NOMO-1 treated with dmso at 0.1 percent for 144 hours (cell line): ENCODE data around the gene JDP2.

Experiments used
- DNase-seq: peaks from one replicate; lab custom pipeline; 2025; ENCODE audit not compliant: unreplicated experiment; lab: John Stamatoyannopoulos, UW

JDP2 gene

DNA sequence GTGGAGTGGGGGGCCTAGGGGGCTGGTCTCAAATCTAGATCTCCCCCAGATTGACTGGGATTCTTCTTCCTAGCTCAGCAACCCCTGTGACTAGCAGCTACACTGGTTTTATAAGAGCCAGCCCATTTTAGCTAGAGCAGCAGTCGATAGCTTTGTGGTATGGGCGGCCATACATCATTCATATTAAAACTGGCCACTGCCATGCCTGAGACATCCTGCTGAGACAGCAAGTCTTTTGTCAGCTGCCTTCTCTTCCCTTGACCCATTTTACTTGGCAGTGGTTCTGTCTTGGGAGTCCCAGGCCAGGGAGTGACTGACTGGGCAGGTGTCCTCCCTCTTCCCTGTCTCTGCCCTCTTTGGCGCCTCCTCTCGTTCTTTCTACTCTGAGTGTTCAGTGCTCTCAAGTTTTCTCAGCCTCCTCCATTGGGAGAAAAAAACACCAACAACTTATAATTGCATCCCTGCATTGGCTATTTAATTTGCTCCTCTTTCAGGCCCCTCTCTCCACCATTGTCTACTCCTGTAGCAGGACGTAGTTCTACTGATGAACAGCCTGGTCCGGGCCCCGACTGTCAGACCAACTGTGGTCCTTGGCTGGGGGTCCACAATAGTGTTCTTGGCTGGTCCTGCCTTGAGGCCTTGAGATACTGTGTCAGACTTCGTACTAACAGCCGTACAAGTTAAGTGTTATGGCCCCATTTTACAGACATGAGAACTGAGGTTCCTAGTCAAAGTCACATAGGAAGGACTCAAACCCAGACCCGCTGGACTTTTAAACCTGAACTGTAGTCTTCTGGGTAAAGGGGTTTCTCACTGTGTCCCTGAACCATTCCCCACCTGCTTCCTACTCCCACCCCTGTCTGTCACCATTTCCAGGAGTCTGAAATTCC, 18.3 kb upstream of the JDP2 start:
- no peak for DNase-seq

- no peak for DNase-seq
Observed at GRCh38 chr14:75411214-75411540, 16.6 kb upstream of the JDP2 start.

- no peak for DNase-seq
Observed at GRCh38 chr14:75413013-75413412, 14.8 kb upstream of the JDP2 start.

- no peak for DNase-seq
Observed at GRCh38 chr14:75417674-75418073, 10.1 kb upstream of the JDP2 start.

DNA sequence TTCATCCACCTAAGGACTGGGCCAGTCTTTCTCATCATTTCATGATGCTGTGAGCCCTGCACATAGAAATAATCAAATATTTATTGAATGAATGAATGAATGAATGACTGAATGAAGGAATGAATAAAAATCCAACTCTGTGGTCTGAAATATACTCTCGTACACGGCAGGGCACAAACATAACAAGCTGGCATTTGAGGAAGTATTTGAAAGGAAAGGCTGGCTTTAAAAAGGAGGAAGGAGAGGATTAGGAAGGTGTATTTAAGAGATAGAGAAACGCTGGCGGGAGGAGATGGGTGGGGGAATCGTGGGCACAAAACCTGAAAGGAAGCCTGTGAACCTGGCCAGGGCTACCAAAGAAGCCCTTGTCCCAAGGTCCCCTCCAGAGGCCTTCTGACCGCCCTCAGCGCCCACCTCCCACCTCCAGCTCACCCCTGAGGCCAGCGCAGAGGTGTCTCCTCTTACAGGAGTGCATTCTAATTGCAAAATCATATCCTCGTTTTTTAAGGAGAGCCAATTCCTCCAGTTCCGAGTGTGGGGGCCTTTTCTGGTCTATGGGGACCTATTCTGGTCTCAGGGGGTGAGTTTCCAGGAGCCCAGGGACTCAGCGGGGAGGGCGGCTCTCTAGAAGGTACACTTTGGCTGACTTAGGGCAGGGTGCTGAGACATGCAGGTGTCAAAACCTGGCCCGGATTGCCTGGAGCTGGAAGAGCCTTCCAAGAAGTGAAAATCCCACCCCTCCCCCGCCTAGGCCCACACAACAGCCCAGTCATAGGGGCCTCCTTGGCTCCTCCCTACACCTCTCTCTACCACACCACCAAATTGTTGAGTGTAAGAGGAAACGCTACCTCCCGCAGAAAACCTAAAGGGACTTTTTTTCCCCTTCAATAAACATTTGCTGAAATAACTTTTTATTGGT, 8.7 kb upstream of the JDP2 start:
- peak; percentile 43 for DNase-seq

- DNase-seq, result peak; percentile 24
Observed at GRCh38 chr14:75422169-75422568, 5.7 kb upstream of the JDP2 start.

DNA sequence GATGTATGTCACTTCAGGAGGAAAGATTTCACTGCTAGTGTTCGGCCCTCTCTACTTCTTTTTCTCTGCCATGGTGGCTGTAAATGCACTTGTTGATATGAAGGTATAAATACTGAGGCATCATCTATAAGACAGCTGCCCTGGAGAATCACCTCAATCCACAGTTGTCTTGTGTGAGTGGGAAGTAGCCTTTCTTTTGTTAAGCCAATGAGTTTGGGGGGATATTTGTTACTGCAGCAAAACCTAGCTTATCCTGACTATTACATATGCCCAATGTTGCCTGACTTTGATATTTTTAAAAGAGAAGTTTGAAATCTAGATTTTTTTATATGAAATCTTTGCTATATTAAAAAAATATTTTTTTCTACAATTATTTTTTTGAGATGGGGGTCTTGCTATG, 3.3 kb upstream of the JDP2 start:
- DNase-seq, result no peak

GRCh38 chr14:75425446-75425845, 2.4 kb upstream of the JDP2 start:
- no peak for DNase-seq

DNA sequence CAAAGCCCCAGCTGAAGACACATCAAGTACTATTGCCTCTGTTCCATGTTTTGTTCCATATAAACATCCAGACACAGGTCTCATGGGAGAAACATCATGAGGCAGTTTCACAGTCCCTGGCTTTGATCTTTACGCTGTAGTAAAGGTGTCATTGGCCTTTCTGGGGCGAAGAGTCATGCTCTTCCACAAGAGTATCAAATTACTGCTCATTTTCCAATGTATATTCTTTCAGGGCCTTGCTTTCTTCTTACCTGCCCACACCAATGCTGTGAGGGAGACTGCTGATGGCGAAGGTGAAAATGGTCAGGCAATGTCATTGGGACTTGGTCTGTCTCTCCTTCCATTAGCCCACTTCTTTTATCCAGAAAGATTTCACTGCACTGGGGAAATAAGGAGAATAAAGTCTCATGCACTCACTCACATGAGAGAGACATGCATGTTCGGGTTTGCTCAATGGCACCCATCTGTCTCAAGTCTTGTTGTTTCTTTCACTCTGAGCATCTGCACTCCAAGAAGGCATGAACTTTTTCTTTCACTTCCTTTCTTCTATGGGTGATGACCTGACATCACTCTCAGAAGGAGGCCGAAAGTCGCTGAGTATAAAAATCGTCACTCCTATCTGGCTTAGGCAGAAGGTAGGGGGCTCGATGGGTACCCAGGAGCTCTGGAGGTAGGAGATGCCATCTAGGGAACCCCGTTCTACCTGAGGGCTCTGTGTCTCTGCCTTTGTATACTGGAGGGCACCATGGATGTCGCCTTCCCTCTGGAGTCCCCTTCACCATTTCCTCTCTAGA, 1.3 kb upstream of the JDP2 start:
- DNase-seq, result peak; percentile 44

GRCh38 chr14:75427126-75427481, 718 bp upstream of the JDP2 start:
- no peak for DNase-seq

DNA sequence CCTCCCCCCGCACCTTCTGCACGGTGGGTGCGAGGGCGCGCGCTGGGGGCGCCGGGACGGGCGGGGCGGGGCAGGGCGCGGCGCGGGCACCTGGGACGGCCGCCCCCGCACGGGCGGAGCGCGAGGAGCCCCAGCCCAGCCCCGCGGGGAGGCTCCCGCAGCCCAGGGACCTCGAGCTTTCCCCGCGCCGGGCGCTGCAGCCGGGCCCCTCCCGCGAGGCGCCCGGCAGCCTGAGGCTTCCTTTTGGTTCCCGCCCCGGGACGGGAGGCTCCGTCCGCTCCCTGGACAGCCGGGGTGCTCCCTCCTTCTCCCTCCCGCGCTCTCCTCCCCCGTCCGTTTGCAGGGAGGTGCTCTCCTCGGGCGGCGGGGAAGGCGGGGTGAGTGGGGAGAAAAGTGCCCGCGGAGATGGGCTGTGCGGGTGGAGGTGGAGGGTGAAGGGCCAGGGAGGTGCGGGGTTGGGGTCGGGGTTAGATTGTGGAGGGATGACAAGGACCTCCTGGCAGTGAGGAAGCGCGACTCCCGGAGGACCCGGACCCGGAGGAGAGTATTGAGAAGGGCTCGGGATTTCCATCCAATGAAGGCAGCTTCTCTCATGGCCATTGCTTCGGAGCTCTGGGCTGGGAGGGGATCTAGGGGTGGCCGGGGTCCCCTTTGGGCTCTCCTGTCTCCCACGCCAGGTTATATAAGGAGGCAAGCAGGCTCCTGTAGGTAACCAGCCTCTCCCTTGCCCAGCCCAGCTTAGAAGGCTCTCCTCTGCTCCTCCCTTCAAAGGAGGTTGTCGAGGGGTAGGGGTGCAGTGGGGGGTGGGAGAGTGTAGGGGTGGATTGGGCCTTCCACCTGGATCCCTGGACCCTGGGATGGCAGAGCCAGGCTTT, 645 bp downstream of the JDP2 start:
- DNase-seq, result no peak

- DNase-seq, result no peak
Observed at GRCh38 chr14:75429562-75429961, 1.7 kb downstream of the JDP2 start.

GRCh38 chr14:75430116-75430515, 2.3 kb downstream of the JDP2 start:
- DNase-seq, result no peak

DNA sequence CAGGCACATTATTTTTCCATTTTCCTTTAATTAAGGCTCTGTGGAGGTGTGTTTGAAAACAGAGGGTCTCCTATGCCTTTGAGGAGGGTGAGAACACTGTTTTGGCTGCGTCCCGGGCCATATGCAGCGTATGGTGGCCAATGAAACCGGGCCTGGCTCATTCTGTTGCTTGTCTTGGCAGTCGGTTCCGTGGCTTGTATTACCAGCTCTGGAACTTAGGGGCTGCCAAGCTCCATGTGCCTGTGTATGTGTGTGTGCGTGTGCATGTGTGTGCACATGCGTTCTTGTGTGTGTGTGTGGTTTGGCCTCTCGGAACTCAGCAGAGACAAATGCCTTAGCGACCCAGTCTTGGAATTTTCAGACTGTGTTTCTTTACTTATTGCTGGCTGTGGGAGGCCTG, 2.7 kb downstream of the JDP2 start:
- no peak for DNase-seq

DNA sequence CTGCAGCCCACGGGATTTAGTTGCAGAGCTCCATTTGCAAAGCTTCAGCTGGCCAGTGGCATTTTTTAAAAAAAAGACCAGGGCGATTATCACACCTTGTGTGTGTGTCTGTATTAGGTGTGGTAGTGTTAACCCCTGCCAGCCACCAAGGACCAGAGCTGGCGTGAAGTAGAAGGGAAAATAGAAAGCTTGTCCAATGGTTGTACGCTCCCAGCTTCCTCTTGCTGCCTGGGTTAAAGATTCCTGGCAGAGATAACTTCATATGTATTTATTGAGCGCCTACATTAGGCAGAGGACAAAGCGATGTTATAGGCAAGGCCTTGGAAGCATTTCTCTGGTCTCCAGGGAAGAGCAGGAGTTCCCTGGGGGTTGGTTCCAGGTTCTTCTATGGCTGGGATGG, 3.2 kb downstream of the JDP2 start:
- DNase-seq, result no peak

GRCh38 chr14:75431827-75432226, 4.0 kb downstream of the JDP2 start:
- DNase-seq, result no peak

- DNase-seq, result no peak
Observed at GRCh38 chr14:75432411-75432810, 4.6 kb downstream of the JDP2 start.

GRCh38 chr14:75433631-75434071, 5.8 kb downstream of the JDP2 start:
- no peak for DNase-seq

- DNase-seq, result no peak
Observed at GRCh38 chr14:75434138-75434889, 6.5 kb downstream of the JDP2 start.

DNA sequence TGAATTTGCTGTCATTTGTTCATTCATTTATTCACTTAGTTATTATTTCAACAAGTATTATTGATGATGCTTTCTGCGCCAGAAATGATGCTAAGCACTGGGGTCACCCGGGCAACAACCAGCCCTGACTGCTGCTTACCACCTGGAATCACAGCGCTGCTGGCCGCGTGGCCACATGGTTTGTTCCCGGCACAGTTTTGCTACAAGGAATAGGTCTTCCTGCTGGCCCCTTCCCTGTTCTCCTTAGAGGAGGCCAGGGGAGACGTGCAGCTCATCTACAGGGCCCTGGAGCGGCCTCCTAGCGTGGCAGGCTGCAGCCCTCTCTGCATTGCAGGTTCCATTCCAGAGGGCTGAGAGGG, 7.0 kb downstream of the JDP2 start:
- DNase-seq, result no peak
